ENCODE data around the gene DYNLRB2. TPM values are rescaled to one million over a fixed set of nuclear protein-coding genes. Genes with fewer than 3 reads are reported as not detected.
A peak's percentile ranks its signal among the peaks of the same experiment; 100 is the strongest.

DYNLRB2 gene
- total and polyA plus RNA-seq, 4 donors, result 0.58 to 0.92 TPM; not detected in 2

DNA sequence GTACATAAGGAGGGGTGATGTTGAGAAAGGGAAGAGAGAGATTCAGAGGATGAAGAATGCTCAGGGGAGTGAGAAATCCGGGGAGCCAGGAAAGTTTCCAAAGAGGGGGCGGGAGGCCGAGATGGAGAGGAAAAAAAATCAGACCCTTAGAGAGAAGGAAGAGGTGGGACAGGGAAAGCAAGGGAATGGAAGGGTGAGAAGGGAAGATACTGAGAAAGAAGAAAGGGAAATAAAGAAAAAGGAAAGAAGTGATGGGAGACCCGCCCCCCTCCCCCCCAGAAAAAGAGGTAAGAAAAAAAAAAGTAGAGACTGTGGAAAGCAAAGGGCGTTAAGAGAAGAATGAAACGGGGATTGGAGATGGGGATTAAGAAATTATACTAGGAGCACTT lies 507 bp downstream of the DYNLRB2 start:
- peak overlapping the region; percentile 76 to 83 (median 79) for H3K4me3 ChIP-seq (ENCODE audit: low read depth in 1 of 3, low read length in 3 of 3)
- TF ChIP-seq, protein P1, sequence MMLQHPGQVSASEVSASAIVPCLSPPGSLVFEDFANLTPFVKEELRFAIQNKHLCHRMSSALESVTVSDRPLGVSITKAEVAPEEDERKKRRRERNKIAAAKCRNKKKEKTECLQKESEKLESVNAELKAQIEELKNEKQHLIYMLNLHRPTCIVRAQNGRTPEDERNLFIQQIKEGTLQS (IDR thresholded peaks at IDR 0.05), result no peak
- no peak for TF ChIP-seq RAD21 (IDR thresholded peaks at IDR 0.05)
- TF ChIP-seq RXRA (IDR thresholded peaks at IDR 0.05), result no peak
- no peak for TF ChIP-seq EGR1 (IDR thresholded peaks at IDR 0.05; ENCODE audit: low read depth in 2 of 2)
- TF ChIP-seq GABPA (IDR thresholded peaks at IDR 0.05 in 1 of 2, conservative IDR thresholded peaks at IDR 0.05 in 1 of 2), result no peak
- TF ChIP-seq, protein P2, sequence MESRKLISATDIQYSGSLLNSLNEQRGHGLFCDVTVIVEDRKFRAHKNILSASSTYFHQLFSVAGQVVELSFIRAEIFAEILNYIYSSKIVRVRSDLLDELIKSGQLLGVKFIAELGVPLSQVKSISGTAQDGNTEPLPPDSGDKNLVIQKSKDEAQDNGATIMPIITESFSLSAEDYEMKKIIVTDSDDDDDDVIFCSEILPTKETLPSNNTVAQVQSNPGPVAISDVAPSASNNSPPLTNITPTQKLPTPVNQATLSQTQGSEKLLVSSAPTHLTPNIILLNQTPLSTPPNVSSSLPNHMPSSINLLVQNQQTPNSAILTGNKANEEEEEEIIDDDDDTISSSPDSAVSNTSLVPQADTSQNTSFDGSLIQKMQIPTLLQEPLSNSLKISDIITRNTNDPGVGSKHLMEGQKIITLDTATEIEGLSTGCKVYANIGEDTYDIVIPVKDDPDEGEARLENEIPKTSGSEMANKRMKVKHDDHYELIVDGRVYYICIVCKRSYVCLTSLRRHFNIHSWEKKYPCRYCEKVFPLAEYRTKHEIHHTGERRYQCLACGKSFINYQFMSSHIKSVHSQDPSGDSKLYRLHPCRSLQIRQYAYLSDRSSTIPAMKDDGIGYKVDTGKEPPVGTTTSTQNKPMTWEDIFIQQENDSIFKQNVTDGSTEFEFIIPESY (IDR thresholded peaks at IDR 0.05), result no peak
- TF ChIP-seq YY1 (IDR thresholded peaks at IDR 0.05), result no peak
- no peak for TF ChIP-seq JUND (IDR thresholded peaks at IDR 0.05)
- no peak for TF ChIP-seq HNF4A (conservative IDR thresholded peaks at IDR 0.05)
- TF ChIP-seq NR2F2 (IDR thresholded peaks at IDR 0.05), result no peak
- TF ChIP-seq, protein P3, sequence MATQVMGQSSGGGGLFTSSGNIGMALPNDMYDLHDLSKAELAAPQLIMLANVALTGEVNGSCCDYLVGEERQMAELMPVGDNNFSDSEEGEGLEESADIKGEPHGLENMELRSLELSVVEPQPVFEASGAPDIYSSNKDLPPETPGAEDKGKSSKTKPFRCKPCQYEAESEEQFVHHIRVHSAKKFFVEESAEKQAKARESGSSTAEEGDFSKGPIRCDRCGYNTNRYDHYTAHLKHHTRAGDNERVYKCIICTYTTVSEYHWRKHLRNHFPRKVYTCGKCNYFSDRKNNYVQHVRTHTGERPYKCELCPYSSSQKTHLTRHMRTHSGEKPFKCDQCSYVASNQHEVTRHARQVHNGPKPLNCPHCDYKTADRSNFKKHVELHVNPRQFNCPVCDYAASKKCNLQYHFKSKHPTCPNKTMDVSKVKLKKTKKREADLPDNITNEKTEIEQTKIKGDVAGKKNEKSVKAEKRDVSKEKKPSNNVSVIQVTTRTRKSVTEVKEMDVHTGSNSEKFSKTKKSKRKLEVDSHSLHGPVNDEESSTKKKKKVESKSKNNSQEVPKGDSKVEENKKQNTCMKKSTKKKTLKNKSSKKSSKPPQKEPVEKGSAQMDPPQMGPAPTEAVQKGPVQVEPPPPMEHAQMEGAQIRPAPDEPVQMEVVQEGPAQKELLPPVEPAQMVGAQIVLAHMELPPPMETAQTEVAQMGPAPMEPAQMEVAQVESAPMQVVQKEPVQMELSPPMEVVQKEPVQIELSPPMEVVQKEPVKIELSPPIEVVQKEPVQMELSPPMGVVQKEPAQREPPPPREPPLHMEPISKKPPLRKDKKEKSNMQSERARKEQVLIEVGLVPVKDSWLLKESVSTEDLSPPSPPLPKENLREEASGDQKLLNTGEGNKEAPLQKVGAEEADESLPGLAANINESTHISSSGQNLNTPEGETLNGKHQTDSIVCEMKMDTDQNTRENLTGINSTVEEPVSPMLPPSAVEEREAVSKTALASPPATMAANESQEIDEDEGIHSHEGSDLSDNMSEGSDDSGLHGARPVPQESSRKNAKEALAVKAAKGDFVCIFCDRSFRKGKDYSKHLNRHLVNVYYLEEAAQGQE (IDR thresholded peaks at IDR 0.05), result no peak
- TF ChIP-seq FOXA2 (IDR thresholded peaks at IDR 0.05), result no peak
- TF ChIP-seq HNF4G (IDR thresholded peaks at IDR 0.05), result no peak
- TF ChIP-seq, protein P4, sequence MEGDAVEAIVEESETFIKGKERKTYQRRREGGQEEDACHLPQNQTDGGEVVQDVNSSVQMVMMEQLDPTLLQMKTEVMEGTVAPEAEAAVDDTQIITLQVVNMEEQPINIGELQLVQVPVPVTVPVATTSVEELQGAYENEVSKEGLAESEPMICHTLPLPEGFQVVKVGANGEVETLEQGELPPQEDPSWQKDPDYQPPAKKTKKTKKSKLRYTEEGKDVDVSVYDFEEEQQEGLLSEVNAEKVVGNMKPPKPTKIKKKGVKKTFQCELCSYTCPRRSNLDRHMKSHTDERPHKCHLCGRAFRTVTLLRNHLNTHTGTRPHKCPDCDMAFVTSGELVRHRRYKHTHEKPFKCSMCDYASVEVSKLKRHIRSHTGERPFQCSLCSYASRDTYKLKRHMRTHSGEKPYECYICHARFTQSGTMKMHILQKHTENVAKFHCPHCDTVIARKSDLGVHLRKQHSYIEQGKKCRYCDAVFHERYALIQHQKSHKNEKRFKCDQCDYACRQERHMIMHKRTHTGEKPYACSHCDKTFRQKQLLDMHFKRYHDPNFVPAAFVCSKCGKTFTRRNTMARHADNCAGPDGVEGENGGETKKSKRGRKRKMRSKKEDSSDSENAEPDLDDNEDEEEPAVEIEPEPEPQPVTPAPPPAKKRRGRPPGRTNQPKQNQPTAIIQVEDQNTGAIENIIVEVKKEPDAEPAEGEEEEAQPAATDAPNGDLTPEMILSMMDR (IDR thresholded peaks at IDR 0.05; ENCODE audit: low read depth, low read length, missing input control), result no peak
- H3K9me3 ChIP-seq (ENCODE audit: control insufficient read depth in 4 of 4, low read length in 3 of 4), result no peaks in the 10 kb centered on the region
- 38% methylated on average over 6 of the region's 6 CpGs for WGBS
- no peaks in the 10 kb centered on the region for H3K27me3 ChIP-seq (ENCODE audit: control insufficient read depth in 4 of 4, insufficient read depth in 4 of 4, low read length in 3 of 4)
- H3K4me1 ChIP-seq (ENCODE audit: control insufficient read depth in 4 of 4, insufficient read depth in 4 of 4, low read length in 3 of 4), result peaks cover 2 to 13% (median 6%) of the 10 kb centered on the region in 4 donors
- H3K9ac ChIP-seq (ENCODE audit: low read depth in 1 of 2, low read length in 2 of 2), result no peak overlapping the region
- H3K27ac ChIP-seq (ENCODE audit: low read depth in 1 of 2, low read length in 2 of 2), result no peak overlapping the region
- no peaks in the 10 kb centered on the region for H3K36me3 ChIP-seq (ENCODE audit: control insufficient read depth in 4 of 4, insufficient read depth in 3 of 4, low read depth in 1 of 4, low read length in 3 of 4)
- no peak for DNase-seq (ENCODE audit: low spot score)

DNA sequence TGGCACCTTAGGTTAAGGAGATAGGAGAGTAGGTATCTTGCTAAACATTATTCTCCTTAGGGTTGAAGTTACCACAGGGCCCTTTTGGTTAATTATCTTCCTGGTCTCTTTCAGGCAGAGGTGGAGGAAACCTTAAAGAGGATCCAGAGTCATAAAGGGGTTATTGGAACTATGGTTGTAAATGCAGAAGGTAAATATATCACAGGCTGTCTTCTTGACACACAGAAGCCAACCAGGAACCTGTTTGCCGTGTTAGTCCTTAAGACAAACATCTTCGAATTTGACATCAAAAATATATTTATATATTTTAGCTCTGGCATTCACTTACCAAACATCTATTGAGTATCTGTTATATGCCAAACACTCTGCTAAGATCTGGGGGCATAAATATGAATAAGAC lies 2.4 kb downstream of the DYNLRB2 start:
- 77% methylated on average over 2 of the region's 2 CpGs for WGBS
- no peak overlapping the region for H3K27ac ChIP-seq (ENCODE audit: low read depth in 1 of 2, low read length in 2 of 2)
- H3K27me3 ChIP-seq (ENCODE audit: control insufficient read depth in 4 of 4, insufficient read depth in 4 of 4, low read length in 3 of 4), result no peaks in the 10 kb centered on the region
- no peaks in the 10 kb centered on the region for H3K36me3 ChIP-seq (ENCODE audit: control insufficient read depth in 4 of 4, insufficient read depth in 3 of 4, low read depth in 1 of 4, low read length in 3 of 4)
- no peak overlapping the region for H3K4me3 ChIP-seq (ENCODE audit: low read depth in 1 of 3, low read length in 3 of 3)
- no peak overlapping the region for H3K9ac ChIP-seq (ENCODE audit: low read depth in 1 of 2, low read length in 2 of 2)
- H3K4me1 ChIP-seq (ENCODE audit: control insufficient read depth in 4 of 4, insufficient read depth in 4 of 4, low read length in 3 of 4), result peaks cover 2 to 13% (median 6%) of the 10 kb centered on the region in 4 donors
- DNase-seq (ENCODE audit: low spot score), result no peak
- H3K9me3 ChIP-seq (ENCODE audit: control insufficient read depth in 4 of 4, low read length in 3 of 4), result no peaks in the 10 kb centered on the region
- TF ChIP-seq HNF4A (conservative IDR thresholded peaks at IDR 0.05) (no peak), TAF1 (conservative IDR thresholded peaks at IDR 0.05) (no peak), HNF4G (IDR thresholded peaks at IDR 0.05) (no peak), NR2F2 (IDR thresholded peaks at IDR 0.05) (no peak), EGR1 (IDR thresholded peaks at IDR 0.05; ENCODE audit: low read depth in 2 of 2) (no peak), FOXA1 (IDR thresholded peaks at IDR 0.05) (no peak), RAD21 (IDR thresholded peaks at IDR 0.05) (no peak), FOXA2 (IDR thresholded peaks at IDR 0.05) (no peak), YY1 (IDR thresholded peaks at IDR 0.05) (no peak), JUND (IDR thresholded peaks at IDR 0.05) (no peak), GABPA (IDR thresholded peaks at IDR 0.05 in 1 of 2, conservative IDR thresholded peaks at IDR 0.05 in 1 of 2) (no peak), RXRA (IDR thresholded peaks at IDR 0.05) (no peak), SP1 (IDR thresholded peaks at IDR 0.05) (no peak)
- TF ChIP-seq, protein P4 (IDR thresholded peaks at IDR 0.05; ENCODE audit: low read depth, low read length, missing input control), result no peak
- TF ChIP-seq, protein P1 (IDR thresholded peaks at IDR 0.05), result no peak
- TF ChIP-seq, protein P5, sequence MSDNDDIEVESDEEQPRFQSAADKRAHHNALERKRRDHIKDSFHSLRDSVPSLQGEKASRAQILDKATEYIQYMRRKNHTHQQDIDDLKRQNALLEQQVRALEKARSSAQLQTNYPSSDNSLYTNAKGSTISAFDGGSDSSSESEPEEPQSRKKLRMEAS (IDR thresholded peaks at IDR 0.05), result no peak
- TF ChIP-seq, protein P2 (IDR thresholded peaks at IDR 0.05), result no peak
